ENCODE data around the gene COL5A1. TPM values are rescaled to one million over a fixed set of nuclear protein-coding genes. Genes with fewer than 3 reads are reported as not detected.
A peak's percentile ranks its signal among the peaks of the same experiment; 100 is the strongest.
"Not testable (repeated sequence)": the region's sequence is repeated elsewhere in the genome, so short reads cannot be mapped to it uniquely, and the experiment has no call there.

Gene COL5A1
- total RNA-seq, 1 donor from 2014 or later, result 2.8 TPM

DNA sequence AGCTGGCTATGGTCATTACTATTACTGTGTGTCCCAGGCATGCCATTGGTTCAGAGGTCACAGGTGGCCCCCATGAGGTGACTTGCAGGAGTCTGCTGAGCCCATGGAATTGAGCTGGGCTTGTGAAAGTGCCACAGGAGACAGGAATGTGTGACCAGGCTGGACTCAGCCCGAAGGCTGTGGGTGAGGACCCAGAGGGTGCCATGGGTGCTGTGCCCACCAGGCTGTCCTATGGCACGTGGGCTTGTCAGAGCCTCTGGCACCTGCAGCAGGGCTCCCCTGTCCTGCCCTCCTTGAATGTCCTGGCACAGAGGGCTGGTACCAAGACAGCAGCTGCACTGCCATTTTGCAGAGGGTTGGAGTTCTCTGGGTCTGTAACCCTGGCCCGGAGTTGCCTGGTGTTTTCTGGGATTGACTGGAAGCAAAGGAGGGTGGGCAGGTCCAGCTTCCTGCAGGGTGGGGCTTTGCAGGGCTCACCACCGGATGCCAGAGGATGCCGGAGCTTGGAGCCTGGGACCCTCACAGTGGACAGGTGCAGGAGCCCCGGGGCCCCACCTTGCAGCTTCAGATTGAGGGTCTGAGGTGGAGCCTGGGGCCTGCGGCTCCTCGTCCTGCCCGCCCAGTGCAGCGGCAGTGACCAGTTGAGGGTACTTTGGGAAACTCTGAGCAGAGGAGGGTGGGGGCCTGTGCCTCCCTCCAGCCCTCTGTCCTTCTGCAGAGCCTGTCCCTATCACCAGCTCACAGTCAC lies 14.2 kb downstream of the COL5A1 start:
- DNase-seq (ENCODE audit: low read depth in 2 of 2), result no peak

DNA sequence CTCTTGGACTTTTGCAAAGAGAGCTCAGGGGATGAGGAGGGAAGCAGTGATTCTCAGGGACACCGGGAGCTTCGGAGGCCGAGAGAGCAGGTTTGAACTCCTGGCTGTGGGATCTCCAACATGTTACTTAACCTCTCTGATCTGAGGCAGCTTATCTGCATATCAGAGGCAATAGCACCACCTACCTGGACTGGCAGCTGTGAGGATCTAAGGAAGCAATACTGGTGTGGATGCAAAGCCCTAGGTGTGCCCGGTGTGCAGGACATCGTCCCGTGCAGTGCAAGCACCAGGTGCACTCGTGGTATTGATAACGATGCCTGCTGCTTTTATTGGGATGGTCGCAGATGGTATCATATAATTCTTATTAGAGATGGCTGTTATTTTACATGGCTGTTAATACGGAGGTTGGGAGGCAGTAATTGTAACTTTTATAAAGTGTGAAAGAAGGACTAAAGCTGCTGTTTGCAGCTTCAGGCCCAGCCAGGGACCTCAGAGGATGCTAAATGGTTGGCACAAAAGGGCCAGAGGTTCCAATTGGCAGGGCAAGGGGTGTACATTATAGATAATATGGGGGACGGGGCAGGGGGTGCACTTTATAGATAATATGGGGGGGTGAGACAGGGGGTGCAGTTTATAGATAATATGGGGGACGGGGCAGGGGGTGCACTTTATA lies 14.9 kb downstream of the COL5A1 start:
- peak; percentile 14 to 20 for DNase-seq (ENCODE audit: low read depth in 2 of 2)

DNA sequence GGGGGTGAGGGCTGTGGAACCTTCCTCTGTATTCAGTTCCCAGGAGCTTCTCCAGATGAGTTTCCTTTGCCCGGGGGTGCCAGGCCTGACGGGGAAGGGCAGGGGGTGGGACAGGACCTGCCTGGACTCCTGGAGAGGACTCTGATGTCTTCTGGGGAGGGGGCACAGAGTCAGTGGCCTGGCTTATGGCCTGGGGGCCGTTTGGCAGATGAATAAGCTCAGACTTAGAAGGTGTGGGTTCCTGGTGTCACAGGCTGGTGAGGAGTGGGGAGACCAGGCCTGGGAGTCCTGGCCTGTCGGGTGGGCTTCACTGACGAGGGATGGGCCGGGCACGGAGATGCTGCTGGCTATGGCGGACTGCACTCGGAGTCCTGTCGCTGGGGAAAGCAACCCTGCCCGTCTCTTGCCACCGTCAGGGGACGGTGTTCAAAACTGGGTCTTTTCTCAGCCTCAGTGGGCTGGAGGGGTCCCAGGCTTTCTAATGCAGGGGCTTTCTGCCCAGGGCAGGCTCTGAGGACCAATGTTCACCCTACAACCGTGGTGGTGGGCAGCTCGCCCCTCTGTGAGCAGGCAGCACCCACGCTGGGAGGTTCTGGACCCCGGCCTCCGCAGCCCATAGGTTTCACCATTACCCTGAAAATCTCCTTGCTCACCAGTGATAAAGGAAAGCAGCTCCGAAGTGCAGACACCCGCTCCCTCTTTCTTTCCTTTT lies 16.2 kb downstream of the COL5A1 start:
- no peak for DNase-seq (ENCODE audit: low read depth in 2 of 2)

DNA sequence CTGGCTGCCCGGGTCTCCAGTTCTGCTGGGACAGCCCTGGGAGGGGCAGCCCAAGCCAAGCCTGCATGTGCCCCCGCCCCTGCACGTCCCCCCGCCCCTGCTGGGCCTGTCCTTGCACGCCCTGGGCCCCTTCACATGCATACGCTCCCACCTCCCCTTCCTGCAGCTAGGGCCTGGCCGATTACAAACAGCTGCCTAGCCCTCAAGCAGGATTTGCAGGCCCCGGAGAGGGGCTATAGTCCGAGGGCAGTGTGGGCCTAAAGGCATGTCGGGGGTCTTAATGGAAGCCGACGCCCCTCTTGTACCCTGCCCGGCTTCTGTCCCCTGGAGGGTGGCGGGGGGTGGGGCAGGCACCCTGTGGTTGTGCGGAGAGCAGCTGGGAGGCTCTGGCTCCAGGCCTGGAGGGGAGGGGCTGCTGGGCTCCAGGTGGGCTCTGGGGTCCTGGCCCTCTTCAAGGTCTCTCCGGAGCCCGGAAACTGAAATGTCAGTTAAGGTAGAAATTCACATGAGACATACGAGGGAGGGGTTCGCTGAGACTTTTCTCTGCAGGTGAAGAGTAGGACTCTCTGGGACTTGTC lies 16.9 kb downstream of the COL5A1 start:
- DNase-seq (ENCODE audit: low read depth in 2 of 2), result no peak

DNA sequence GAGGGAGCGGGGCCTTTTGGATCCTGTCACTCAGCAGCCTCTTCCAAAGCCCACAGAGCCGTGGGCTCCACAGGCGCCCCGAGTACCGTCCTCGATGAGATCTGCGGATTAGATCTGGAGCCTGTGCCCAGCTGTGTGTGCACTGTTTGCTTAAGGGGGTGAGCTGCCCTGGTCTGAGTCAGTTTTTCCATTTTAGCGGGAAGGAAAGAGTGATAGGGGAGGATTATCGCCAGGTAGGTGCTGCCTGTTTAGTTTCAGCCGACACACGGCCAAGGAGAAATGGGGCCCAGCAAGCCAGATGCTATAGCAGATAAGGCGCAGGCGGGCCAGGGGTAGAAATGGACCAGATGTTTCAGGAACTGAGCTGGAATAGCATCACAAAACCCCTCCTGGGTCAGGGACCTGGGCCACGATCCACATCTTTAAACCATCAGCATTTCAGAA lies 18.1 kb downstream of the COL5A1 start:
- no peak for DNase-seq (ENCODE audit: low read depth in 2 of 2)

DNA sequence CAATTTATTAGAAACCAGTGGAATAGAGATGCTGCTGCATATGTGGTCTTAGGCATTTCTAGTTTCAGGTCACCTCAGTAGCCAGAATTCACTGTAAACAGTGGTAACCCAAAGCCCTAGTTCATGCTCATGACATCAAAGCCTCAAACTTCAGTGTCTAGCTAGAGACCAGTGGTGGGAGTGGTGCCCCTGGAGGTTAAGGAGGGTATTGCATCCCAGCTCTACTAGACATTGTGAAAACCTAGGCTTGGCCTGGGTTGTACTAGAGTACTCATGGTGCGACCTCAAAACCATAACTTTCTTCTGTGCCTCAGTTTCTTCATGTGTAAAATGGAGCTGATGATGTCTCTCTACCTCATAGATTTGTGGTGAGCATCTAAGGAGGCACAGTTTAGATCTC lies 18.8 kb downstream of the COL5A1 start:
- no peak for DNase-seq (ENCODE audit: low read depth in 2 of 2)

DNA sequence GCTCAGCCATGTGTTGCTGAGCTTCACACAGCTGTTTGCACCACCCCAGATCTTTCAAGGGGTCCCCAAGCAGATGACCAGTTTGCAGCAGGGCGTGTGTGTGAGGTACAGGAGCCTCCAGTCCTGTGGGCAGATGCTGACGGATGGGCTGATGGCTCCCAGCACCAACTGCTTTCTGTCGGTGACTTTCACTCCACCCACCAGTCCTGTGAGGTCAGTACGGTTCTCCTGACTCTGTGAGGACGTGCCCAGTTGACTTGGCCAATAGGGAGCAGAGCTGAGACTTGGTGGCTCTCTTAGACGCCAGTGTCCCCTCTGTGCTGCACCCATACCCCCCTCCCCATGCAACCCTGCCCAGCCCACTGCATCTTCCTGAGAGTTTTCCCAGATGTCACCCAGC lies 19.7 kb downstream of the COL5A1 start:
- no peak for DNase-seq (ENCODE audit: low read depth in 2 of 2)

DNA sequence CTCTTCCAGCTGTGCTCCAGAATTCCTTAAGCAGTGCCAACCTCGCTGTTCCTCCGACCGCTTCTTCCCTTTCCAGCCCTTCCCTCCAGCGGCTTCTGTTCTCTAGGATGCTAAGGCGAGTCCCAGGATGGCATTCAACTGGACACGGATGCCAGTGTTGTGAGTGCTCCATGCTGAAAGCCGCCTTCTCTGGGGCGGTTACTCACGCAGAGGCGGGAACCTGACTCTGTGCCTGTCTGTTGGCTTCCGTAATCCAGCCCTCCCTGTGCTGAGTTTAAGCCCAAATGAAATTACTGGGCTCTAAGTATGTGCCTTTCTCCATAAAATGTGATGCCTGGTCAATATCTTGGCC lies 20.2 kb downstream of the COL5A1 start:
- no peak for DNase-seq (ENCODE audit: low read depth in 2 of 2)

DNA sequence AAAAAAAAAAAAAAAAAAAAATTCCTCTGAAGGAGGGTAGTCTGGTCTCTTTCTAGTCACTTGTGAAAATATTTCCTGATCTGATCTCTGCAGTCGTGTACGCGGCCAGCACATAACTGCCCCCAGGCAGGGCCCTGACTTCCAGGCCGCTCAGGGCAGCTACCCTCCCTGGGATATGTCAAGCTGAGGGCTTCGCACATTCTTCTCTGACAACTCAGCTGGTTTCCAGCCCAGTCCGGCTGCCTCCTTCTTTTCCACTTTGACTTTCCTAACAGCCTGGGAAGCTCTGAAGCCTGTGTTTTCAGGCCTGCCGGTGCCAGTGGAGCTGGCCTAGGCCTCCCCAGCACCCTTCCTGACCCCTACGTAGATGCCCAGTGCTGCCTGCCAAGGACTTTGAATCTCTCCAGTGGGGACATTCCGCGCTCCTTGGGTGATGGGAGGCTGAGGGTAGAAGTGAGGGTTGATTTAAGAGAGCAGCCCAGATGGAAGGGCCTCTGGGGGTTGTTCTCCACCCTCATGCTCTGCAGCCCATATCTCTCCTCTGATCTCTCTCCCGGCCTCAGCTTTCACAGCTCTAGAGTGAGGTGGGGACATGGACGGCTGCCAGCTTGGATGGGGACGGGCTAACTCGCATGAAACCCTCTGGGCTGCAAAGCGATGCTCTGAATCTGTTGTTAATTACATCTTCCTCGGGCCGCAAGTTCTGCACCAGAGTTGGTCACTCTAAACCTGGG lies 20.7 kb downstream of the COL5A1 start:
- peak in 1 of 2 donors; percentile 28 for DNase-seq (ENCODE audit: low read depth in 2 of 2)

DNA sequence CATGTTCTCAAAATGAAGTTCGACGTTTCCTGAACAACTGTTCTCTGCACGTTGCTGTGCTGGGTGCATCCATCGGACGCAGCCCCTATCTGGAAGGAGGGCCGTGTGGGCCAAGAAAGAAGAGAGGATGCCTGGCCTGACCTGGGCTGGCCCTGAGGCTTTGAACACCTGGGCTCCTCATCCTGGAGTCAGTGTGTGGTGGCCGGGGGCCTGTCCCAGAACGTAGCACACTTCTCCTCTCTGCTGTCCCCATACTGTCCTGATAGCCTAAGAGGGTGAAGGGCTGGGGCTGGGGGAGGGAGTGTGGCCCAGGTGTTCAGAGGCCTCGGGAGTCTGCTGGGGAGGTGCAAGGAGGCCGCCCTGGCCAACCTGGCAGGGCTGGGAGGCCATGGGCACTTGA lies 21.5 kb downstream of the COL5A1 start:
- no peak for DNase-seq (ENCODE audit: low read depth in 2 of 2)

DNA sequence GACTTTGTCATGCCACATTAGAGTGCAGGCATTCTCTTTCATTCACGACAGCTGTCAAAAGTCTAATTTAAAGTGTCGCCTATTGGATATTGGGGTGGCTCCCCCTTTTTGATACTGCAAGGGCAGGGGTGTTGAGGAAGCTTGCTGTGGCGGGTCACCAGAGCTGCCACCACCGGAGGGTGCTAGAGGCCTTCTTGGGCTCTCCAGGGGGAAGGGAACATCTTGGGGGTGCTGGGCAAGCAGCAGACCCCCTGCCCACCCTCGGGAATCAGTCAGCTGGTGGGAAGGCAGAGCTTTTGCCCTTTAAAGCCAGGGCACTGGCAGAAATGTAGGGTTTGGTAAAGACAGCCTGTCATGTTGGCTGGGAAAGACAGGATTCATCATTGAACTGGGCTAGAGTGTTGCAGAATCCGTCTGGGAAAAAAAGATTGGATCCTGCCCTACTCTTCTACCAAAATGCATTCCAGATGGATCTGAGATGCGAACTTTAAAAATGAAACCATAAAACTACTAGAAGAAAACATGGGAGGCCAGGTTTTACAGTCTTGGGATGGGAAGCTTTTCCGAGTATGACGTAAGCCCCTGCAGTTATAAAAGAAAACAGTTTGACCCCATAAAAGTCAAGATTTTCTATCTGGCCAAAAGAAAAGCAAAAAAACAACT lies 22.3 kb downstream of the COL5A1 start:
- DNase-seq (ENCODE audit: low read depth in 2 of 2), result no peak

DNA sequence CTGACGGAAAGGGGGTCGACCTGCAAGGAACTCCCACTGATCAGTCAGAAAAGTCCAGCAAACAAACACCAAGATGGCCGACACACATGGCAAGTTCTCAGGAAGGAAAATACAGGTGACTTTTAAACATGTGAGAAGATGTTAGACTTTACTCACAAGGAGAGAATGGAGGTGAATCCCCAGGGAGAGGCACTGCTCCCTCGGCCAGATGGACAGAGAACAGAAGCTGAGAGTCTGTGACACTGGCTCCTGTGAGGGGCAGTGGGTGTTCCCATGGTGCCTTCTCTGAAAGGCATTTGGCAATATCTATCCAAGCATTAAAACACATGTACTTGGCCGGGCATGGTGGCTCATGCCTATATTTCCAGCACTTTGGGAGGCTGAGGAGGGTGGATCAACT lies 22.8 kb downstream of the COL5A1 start:
- no peak for DNase-seq (ENCODE audit: low read depth in 2 of 2)

DNA sequence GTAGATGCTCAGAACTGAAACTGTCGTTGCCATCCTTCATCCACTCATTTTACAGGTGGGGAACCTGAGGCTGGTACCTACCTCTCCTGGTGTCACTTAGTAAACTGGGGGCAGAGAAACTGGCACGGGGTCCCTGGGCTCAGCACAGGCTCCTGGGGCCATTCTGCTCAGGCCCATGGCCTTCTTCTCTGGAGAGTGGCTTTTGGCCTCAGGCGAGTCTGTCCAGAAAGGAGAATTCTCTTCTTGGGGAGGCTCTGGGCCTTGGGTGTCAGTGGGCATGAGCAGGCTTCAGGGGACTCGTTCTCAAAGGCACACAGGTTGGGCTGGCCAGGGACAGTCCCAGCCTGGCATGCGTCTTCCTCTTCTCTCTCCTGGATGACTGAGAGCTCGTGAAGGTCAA lies 24.6 kb downstream of the COL5A1 start:
- no peak for DNase-seq (ENCODE audit: low read depth in 2 of 2)

DNA sequence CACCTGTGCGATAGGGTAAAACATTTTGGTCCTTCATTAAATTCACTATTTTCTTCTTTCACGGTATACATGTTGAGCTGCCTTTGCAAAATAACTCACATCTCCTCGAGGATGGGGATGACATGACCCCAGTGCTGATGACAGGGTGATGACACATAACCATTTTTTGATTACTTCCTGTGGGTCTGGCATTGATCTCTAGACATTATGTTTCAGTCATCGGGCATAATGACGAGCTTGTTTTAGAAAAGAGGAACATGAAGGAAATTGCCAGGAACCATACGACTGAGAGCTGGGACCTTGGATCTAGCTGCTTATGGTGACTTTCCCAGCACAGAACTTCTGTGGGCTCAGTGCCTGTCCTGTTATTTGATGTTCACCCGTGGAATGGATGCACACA lies 25.2 kb downstream of the COL5A1 start:
- DNase-seq (ENCODE audit: low read depth in 2 of 2), result peak in 1 of 2 donors; percentile 44

DNA sequence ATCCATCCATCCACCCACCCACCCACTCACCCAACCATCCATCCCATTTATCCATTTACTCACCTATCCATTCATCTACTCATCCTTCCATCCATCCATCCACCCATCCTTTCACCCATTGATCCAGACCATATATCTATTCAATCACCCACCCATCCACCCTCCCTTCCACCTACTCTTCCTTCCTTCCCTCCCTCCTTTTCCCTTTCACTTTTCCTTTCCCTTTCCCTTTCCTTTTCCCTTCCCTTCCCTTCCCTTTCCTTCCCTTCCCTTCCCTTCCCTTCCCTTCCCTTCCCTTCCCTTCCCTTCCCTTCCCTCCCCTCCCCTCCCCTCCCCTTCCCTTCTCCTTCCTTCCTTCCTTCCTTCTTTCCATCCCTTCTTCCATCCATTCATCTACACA lies 27.4 kb downstream of the COL5A1 start:
- DNase-seq (ENCODE audit: low read depth in 2 of 2), result not testable (repeated sequence)

DNA sequence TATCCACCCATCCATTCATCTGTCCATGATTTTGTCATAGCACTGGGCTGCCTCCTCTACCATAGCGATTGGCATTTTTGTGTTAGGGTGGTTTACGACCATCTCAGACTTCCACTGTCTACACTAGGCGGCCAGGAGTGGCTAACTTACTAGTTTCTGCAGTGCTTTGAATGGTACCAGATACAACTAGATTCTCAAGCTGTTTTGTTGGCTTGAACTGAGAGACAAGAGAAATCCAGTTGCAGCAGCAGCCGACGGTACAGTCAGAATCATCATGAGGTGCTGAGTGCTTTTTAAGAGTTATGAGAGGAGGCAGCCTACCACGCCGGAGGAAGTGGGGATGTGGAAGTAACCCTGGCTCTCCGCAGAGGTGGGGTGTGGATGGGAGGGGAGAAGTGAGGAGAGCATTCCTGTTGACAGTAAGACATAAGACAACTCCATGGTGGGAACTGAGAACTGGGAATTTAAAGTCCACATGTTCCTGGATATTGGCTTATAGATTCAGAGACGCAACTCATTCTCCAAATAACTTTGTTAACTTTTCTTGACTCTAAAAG lies 27.9 kb downstream of the COL5A1 start:
- no peak for DNase-seq (ENCODE audit: low read depth in 2 of 2)

DNA sequence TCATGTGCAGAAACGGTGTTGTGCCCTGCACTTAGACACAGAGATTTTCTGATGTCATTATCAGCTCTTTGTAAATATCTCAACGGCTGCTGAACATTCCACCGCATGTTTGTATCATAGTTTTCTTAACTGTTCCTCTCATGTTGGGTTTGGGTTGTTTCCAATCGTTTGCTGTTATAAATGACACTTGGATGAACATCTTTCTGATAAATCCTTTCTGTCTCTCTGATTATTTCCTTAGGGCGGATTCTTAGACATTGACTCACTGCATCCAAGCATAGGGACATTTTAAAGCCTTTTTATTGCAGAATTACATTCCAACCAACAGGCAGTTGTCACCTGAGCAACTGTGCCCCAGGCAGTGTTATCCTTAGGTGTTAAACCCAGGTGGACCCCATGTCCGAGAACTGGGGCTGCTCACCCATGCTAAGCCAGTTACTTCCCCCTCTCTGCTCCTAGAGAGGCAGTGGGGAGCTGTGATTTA lies 28.5 kb downstream of the COL5A1 start:
- peak in 1 of 2 donors; percentile 43 for DNase-seq (ENCODE audit: low read depth in 2 of 2)

DNA sequence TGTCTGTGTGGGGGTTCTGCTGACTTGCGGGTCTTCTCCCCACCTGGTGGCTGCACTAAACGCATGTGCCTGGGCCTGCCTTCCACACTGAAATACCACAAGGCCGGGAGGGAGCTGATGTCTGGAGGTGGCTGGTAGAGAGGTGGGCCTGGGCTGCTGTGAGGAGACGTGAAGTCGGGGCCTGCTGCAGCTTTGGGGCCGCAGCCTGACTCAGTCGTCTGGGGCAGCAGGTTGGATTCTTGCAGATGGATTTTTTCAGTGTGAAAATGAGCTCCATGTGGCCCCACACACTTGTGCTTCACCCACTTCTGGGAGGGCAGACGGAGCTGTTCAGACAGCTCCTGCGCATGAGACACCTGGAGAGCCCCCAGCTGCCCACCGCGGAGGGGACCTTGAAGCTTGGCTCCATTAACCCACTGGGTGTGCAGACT lies 29.3 kb downstream of the COL5A1 start:
- no peak for DNase-seq (ENCODE audit: low read depth in 2 of 2)

DNA sequence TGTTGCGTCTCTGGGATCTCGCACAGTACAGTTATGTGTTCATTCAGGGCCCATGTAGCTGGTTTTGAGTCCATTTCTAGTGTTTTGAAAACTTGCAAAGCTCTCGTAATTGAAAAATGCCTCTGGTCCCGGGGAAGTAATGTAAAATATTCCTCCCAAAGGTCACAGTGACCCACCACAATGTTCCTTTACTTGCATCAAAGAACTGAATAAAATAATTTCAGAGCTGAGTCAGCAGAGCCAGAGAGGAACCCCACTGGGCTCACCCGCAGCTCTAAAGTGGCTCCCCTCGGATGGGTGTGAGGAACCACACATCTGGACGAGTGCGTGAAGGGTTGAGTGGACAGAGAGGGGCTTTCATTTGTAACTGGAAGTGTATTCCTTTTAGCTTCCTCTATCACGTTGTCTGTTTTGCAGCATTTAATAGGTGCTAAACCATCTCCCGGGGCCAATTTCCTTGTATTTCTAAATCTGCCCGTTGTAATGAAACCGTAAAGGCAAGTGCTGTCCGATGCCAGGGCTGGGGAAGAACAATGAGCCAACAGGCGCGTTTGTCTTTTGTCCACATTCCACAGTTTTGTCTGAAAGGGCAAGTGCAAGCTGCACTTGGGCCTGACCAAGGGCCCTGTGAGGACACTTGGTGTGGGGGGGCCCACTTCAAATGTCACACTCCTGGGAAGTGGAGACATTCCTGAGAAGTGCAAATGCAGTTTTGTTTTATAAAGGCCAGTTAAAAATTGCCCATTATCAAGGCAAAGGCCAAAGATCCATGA lies 29.9 kb downstream of the COL5A1 start:
- no peak for DNase-seq (ENCODE audit: low read depth in 2 of 2)

DNA sequence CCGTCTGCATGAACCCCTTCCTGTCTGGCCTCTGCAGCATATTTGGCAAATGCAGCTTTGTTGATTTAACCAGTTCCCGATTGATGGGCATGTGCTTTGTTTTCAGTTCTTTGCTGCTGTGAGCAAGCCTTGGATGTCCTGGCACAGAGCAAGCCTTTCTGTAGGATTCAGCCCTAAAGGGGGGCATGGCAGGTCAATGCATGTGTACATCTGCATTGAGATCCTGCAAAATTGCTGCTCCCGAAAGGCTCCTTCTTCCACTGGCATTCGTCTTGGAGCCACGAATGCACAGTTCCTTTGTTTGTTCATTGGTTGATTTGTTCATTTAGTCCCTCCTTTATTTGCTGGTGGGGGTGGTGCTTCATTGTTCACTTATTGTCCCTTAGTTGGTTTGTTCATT lies 34.8 kb downstream of the COL5A1 start:
- peak in 1 of 2 donors; percentile 21 for DNase-seq (ENCODE audit: low read depth in 2 of 2)

Data from lung microvascular endothelial cell (primary cell).